GM19099 (cell line): ENCODE measurements around the gene KAT8.

Experiments
- POLR2A ChIP-seq: IDR thresholded peaks from 3 replicates; pipeline ENCODE4 v1.6.1; 2011; ENCODE audit warnings: low read depth; ENCODE audit not compliant: insufficient read length; ENCODE audit errors: extremely low read depth

The KAT8 gene

DNA sequence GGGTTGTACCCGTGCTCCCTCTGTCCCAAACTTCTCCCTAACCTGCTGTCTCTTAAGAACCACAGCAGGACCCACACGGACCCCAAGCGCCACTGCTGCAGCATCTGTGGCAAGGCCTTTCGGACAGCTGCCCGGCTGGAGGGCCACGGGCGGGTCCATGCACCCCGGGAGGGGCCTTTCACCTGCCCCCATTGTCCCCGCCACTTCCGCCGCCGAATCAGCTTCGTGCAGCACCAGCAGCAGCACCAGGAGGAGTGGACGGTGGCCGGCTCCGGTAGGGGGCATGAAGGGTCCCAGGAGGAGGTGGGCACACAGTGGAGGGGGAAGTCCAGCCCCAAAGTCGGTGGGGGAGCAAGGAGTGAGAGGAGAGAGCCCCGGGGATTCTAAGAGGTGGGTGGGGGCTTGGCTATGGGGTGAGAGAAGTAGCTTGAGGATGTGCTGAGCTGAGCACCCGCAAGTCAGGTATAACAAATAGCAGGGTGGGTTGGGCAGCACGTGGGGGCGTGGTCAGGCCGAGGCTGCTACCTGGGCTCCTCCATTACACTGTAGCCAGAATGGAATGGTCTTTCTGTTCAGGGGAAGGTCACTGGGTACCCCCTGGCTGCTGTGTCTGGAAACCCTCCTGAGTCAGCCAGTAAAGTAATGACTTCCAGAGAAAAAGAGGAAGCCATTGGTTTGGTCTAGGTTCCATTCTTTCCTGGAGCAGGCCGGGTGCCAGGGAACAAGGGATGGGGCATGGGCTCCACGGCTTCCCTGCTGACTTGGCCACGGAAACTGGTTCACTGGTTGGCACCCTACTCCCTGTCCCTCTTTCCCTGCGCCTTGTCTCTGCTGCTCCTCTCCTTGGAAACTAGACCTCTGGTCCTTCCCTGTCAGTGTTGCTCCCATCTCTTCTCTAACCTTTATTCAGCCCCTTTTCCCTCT, 35.8 kb upstream of the KAT8 start:
- no peak for TF ChIP-seq POLR2A

DNA sequence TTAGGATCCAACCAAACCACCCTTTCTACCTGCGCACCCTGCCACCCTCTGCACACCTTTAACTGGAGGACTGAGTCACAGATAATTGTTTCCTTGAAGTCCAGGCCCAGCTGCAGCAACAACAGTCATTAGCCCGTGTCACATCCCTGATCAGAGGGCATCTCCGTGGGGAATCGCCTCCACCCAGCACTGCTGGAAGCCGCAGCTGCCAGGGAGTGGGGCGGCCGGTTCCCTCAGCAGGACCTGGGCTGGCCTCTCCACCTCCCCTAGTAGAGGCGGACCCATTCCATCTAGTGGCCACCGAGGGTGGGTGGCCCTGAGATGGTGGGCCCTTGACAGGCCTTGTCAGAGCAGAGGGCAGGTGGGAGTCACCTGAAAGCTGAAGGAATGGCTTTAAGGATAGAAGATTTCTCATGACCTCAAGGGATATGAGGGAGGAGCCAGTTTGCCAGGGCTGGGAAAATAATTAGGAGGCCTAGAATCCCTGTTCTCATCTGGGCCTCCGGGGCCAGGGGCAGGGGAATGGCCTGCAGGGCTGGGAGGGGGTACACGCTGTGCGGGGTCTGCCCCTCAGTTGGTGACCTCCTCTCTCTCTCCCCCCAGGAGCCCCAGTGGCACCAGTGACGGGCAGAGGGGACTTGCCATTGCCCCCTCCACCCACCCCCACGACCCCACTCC, 35.0 kb upstream of the KAT8 start:
- TF ChIP-seq POLR2A = no peak

DNA sequence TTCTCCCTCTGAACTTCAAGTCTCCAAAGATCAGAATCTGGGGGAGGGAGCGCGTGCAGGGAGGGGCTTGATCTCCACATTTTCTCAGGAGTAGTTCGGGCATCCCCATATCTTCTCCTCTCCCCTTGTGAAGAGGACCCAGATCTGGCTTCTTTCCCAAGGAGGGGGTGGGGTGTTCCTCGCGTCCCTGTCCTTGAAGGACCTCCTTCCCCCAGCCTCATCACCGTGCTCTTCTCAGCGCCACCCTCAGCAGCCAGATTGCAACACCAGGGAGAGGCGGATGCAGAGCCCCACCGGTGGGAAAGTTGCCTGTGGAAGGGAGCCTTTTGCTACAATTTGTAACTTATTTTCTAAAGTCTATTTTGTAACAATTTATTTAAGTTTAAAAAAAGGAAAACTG, 34.4 kb upstream of the KAT8 start:
- no peak for TF ChIP-seq POLR2A

DNA sequence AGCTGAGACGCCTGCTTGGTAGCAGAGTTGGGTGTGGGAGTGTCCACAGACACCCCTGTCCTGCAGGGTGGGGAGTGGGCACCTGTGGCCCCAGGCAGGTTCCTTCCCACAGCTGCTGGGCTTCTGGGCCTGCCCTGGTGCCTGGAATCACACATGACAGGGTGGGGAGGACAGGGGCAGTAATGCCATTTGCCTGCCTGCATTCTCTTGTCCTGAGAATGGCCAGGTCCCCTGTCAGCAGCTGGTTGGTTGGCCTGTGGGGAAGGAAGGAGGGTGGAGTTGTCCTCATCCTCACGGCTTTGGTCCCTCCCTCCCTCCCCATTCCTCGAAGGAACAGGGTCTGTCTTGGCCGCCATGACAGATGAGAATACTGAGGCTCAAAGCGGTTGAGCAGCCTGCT, 33.9 kb upstream of the KAT8 start:
- TF ChIP-seq POLR2A = no peak

DNA sequence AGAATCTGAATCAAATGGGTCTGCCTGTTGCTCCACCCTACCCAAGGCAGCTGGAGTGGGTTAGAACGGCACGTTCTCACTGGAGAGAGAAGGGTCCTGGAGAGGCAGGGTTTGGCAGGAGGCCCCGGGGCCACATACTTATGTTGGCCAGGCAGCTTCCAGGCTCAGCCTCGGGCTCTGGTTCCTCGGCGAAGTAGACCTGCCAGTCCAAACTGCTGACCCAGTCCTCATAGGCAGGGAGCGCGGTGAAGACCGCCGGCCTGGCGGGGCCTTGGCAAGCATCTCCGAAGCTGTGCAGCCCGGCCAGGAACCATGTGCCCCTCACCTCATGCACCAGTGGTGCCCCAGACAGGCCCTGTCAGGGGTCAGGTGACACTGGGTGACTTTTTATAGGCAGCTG, 33.5 kb upstream of the KAT8 start:
- no peak for TF ChIP-seq POLR2A

DNA sequence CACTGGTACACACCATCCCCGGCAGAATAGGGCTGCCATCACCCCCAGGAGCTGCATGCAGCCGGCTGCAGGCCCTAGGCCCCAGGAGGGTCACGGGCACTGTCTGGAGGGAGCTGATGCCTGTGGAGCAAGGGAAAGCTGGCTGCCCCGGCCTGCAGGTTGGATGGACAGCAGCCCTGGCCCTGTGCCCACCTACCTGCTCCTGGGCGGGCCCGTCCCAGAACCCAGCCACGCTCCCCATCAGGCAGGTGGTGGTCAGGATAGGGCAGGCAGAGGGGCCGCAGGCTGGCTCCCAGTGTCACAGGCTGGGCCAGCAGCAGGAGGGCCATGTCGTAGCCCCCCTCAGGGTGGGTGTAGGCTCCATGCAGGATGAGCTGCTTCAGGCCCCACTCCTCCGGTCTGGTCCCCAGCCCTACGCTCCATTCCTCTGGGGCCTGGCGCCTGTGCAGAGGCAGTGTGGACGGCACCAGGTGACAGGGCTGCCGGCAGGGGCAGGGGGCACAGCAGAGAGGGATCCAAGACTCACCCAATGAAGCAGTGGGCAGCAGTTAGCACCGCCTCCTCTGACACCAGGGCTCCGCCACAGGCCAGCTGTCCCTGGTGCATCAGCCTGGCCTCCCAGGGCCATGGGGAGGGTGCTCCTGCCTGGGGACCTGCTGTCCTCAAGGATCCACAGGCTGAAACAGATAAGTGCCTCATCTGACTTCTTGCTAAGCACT, 32.7 kb upstream of the KAT8 start:
- TF ChIP-seq POLR2A = no peak

DNA sequence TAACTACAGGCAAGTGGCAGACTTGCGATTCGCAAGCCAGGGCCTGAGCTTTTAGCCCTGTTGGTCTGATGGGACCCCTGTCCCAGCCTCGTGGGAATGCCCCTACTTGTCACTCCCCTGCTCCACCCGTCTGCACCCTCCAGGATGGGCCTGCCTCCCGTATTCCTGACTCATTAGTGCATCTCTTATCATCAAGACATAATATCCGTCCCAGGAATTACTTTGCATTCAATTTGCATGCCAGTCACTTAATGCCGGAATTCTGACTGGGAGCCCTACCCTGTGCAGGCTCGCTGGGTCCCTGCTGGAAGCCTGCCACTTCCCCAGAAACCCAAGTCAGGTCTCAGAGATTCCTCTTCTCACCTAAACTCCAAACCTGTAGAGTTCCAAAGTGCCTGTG, 32.1 kb upstream of the KAT8 start:
- no peak for TF ChIP-seq POLR2A

DNA sequence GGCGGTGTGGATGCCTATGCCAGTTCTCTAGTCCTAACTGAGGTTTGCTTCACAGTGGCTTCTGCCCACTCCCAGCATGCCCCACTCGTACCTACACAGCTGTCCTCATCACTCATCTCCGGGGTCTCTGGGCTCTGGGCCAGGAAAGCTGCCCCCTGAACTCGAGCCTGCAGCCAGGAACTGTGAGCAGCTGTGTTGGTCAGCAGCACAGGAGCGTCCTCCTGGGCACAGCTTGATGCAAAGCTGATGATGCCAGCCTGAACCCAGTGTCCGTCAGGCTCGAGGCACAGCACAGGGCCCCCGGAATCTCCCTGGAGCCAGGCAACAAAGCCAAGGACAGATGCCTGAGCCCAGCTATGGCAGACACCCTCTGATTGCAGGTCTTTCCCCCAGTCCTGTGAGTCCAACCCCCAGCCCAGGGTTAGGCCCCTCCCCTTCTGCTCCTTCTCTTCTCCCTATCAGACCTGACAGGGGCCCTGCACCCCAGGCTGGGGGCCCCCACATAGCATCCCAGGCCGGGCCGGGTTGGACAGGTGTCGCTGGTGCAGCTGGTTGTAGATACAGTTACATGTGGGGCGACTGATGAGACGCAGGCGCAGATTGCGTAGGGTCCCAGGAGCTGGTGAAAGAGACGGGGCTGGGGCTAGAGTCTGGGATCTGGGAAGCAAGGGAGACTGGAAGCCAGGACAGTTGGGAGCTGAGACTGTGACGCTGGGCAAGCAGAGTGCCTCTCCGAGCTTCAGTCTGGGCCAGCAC, 31.4 kb upstream of the KAT8 start:
- TF ChIP-seq POLR2A = no peak

DNA sequence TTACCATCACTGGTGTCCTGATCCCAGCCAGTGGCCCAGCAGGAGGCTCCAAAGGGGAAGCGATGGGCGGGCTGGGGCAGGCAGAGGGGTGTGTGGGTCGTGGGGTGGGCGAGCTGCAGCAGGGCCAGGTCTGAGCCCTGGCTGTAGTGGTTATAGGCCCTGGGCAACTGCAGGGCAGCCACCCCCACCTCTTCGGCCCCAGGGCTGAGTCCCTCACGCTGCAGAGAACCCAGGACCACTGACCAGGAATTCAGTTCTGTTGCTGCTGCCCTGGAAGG, 30.9 kb upstream of the KAT8 start:
- TF ChIP-seq POLR2A = no peak

DNA sequence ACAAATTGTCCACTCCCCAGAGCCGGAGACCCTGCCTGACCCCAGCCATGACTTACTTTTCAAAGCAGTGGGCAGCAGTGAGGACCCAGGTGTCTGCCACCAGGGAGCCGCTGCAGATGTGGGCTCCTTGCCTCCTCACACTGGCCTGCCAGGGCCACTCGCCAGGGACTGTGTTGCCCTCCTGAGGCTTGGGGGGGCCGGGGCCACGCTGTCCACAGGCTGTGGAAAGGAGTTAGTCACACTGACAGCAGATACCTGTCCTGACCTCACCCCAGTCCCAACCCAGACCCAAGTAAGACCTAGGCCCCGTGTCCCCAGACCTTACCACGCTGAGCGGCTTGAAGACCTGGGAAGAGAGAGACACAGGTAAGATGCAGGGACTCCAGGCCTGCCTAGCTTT, 30.0 kb upstream of the KAT8 start:
- no peak for TF ChIP-seq POLR2A

DNA sequence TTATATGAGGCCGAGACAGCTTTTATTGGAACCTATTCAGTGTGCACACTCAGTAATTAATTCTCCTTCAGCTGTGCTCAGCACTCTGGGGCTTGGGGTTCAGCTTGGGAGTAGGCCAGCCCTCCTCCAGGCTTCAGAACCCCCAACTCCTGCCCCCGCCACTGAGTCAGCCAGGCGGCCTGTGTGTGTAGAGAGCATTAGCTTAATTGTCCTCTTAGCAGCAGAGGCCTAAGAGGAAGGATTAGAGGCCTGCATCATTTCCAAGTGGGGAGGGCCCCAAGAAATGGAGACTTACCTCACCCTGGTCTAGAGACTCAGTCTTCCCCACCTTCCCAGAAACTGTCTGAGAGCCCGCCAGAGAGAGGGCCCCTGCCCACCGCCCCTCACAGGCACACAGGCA, 29.5 kb upstream of the KAT8 start:
- TF ChIP-seq POLR2A = no peak

DNA sequence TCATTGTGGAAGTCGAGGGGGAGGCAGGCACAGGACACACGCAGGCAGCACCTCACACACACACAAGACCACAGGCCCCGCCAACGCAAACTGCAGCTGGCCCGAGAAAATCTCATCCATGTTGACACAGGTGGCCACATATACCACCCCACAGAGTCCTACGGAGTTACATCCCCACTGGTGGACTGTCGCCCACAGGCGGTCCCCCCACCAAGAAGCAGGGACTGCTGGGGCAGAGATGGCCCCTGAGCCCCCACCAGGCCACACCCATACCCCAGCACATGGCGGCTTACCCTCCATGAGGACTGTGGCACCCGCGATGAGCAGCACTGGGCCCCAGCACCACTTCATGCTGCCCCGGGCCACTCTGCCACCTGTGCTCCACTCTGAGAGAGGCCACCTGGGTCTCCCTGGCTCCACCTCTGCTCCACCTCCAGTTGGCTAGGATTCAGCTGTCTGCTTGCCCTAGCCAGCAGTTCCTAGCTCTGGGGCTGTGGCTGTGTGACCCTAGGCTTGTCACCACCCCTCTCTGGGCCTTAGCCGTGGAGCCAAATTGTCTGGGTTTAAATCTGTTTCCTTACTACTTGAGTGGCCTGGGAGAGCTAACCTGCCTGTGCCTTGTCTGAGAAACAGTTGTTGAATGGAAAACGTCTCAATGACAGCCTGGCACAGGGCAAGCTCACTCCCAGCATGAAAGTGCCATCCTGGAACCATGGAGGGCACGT, 28.8 kb upstream of the KAT8 start, which contains the start of gene PRSS53:
PRSS53 (minus strand) TSS at position 485 of the 725 bp plus-strand sequence; CDS start at position 351, 134 bp downstream.
- no peak for TF ChIP-seq POLR2A

DNA sequence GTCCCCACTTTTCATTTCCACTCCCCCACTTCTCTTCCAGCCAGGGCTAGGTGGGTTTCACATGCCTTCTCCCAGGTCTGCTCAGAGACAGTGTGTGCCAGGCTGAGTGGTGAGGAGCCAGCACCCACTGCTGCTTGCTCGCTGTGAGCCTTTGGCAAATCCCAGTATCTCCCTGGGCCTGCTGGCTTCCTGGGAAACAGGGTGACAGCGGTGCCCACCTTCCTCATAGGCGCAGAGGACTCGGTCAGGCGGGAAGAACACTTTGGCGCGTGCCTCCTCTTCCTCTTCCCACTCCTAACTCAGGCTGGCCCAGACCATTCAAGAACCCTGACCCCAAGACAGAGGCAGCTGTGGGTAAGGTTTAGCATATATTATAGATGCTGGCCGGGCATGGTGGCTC, 28.3 kb upstream of the KAT8 start:
- TF ChIP-seq POLR2A = no peak

DNA sequence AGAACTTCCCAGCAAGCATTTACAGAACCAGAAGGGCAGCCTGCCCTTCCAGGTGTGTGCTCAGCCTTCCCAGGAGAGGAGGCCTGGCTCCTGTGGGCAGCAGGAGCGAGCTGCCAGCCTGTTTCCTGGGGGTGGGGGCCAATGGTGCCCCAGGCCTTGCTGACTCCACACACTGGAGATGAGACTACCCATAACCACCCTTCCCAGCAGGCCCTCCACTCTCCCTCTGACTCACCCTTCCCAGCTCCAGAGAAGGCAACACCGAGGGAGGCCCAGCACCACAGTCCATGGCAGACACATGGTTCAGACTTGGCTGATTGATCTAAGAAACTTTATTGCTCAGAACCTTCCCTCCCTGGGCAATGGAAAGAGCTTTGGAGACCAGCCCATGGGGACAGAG, 26.9 kb upstream of the KAT8 start:
- no peak for TF ChIP-seq POLR2A
